Osteocyte (in vitro differentiated cells): ENCODE data around the gene EPHA2. TPM values are rescaled to one million over a fixed set of nuclear protein-coding genes. Genes with fewer than 3 reads are reported as not detected.
"Not testable (repeated sequence)": the region's sequence is repeated elsewhere in the genome, so short reads cannot be mapped to it uniquely, and the experiment has no call there.

Experiments used
- DNase-seq: peaks from one replicate; pipeline ENCODE4 v3.0.0; 2021; ENCODE audit warnings: mixed read lengths; ENCODE audit not compliant: unreplicated experiment; ENCODE audit errors: extremely low spot score
- H3K27ac Mint-ChIP-seq: one replicate; pipeline ENCODE4 v1.8.0; 2021; ENCODE audit warnings: mild to moderate bottlenecking, mixed read lengths; ENCODE audit not compliant: unreplicated experiment
- H3K27me3 Mint-ChIP-seq: one replicate; pipeline ENCODE4 v1.8.0; 2021; ENCODE audit warnings: mixed read lengths; ENCODE audit not compliant: unreplicated experiment
- H3K36me3 Mint-ChIP-seq: one replicate; pipeline ENCODE4 v1.8.0; 2021; ENCODE audit warnings: mixed read lengths; ENCODE audit not compliant: unreplicated experiment
- H3K4me1 Mint-ChIP-seq: one replicate; pipeline ENCODE4 v1.8.0; 2021; ENCODE audit warnings: mixed read lengths; ENCODE audit not compliant: unreplicated experiment
- H3K4me3 Mint-ChIP-seq: one replicate; pipeline ENCODE4 v1.8.0; 2021; ENCODE audit warnings: mild to moderate bottlenecking, moderate library complexity, mixed read lengths; ENCODE audit not compliant: unreplicated experiment
- H3K9me3 Mint-ChIP-seq: one replicate; pipeline ENCODE4 v1.8.0; 2021; ENCODE audit warnings: mixed read lengths; ENCODE audit not compliant: unreplicated experiment
- CTCF ChIP-seq: fragments of 200-600 bp; sonication (generic); IDR thresholded peaks from 2 replicates; pipeline ENCODE4 v1.5.0; 2021; ENCODE audit warnings: antibody characterized with exemption, mild to moderate bottlenecking, moderate library complexity
- total RNA-seq: library from RNA; stranded (reverse); gene quantifications from 2 replicates; pipeline ENCODE4 v1.2.1, GENCODE V29; 2021

The EPHA2 gene
- total RNA-seq, 1 donor from 2014 or later = 152 TPM

- H3K4me1 Mint-ChIP-seq = peaks cover 8% of the 10 kb centered on the region
- H3K27ac Mint-ChIP-seq = no peak overlapping the region
- no peak for TF ChIP-seq CTCF
- no peaks in the 10 kb centered on the region for H3K27me3 Mint-ChIP-seq
- no peak overlapping the region for H3K4me3 Mint-ChIP-seq
- peaks cover 11% of the 10 kb centered on the region for H3K36me3 Mint-ChIP-seq
- no peak for DNase-seq
- H3K9me3 Mint-ChIP-seq = no peaks in the 10 kb centered on the region
Observed at GRCh38 chr1:16202281-16203210, 46.7 kb upstream of the EPHA2 start.

- Mint-ChIP-seq H3K4me3 (no peak overlapping the region), H3K9me3 (no peaks in the 10 kb centered on the region), H3K36me3 (peaks cover 15% of the 10 kb centered on the region), H3K27ac (peak overlapping the region; percentile 58), H3K27me3 (no peaks in the 10 kb centered on the region), H3K4me1 (no peaks in the 10 kb centered on the region)
- no peak for TF ChIP-seq CTCF
- no peak for DNase-seq
Observed at GRCh38 chr1:16199700-16200099, 43.8 kb upstream of the EPHA2 start.

- Mint-ChIP-seq H3K4me1 (no peaks in the 10 kb centered on the region), H3K36me3 (peaks cover 15% of the 10 kb centered on the region), H3K9me3 (no peaks in the 10 kb centered on the region), H3K27me3 (no peaks in the 10 kb centered on the region), H3K4me3 (no peak overlapping the region), H3K27ac (no peak overlapping the region)
- no peak for TF ChIP-seq CTCF
- no peak for DNase-seq
Observed at GRCh38 chr1:16199157-16199501, 43.3 kb upstream of the EPHA2 start.

GRCh38 chr1:16198444-16199156 is 42.7 kb upstream of the EPHA2 start:
- TF ChIP-seq CTCF = no peak
- Mint-ChIP-seq H3K36me3 (peaks cover 15% of the 10 kb centered on the region), H3K27ac (no peak overlapping the region), H3K9me3 (no peaks in the 10 kb centered on the region), H3K27me3 (no peaks in the 10 kb centered on the region), H3K4me1 (no peaks in the 10 kb centered on the region), H3K4me3 (no peak overlapping the region)
- no peak for DNase-seq

GRCh38 chr1:16196874-16197273 is 41.0 kb upstream of the EPHA2 start:
- Mint-ChIP-seq H3K9me3 (no peaks in the 10 kb centered on the region), H3K4me3 (no peak overlapping the region), H3K27ac (no peak overlapping the region), H3K27me3 (no peaks in the 10 kb centered on the region), H3K4me1 (no peaks in the 10 kb centered on the region), H3K36me3 (peaks cover 10% of the 10 kb centered on the region)
- no peak for DNase-seq
- TF ChIP-seq CTCF = no peak

GRCh38 chr1:16196139-16196538 is 40.3 kb upstream of the EPHA2 start:
- DNase-seq, H3K4me3 Mint-ChIP-seq, H3K9me3 Mint-ChIP-seq, H3K4me1 Mint-ChIP-seq, H3K27me3 Mint-ChIP-seq, H3K27ac Mint-ChIP-seq: not testable (repeated sequence)
- H3K36me3 Mint-ChIP-seq = peaks cover 10% of the 10 kb centered on the region
